Esophagus muscularis mucosa (tissue), 3 donors: ENCODE results near the gene RNF181.

Source experiments
- POLR2AphosphoS5 ChIP-seq, 2 donors: sonication (generic); formaldehyde crosslinking; IDR thresholded peaks; one replicate each; pipeline ENCODE4 v1.6.1; 2017; ENCODE audit warnings: antibody characterized with exemption in 2 of 2
- TF ChIP-seq, protein P1 (sequence below), 3 experiments: fragments of 200-600 bp in 2 of 3; fragments of 450-650 bp in 1 of 3; sonication (generic) in 2 of 3; IDR thresholded peaks; one replicate each; pipeline ENCODE4 v1.5.1; 2017 to 2019; ENCODE audit warnings: antibody characterized with exemption in 3 of 3, mild to moderate bottlenecking in 2 of 3, moderate library complexity in 1 of 3

- no peak for TF ChIP-seq POLR2AphosphoS5 (IDR thresholded peaks at IDR 0.05)
- TF ChIP-seq, protein P1, sequence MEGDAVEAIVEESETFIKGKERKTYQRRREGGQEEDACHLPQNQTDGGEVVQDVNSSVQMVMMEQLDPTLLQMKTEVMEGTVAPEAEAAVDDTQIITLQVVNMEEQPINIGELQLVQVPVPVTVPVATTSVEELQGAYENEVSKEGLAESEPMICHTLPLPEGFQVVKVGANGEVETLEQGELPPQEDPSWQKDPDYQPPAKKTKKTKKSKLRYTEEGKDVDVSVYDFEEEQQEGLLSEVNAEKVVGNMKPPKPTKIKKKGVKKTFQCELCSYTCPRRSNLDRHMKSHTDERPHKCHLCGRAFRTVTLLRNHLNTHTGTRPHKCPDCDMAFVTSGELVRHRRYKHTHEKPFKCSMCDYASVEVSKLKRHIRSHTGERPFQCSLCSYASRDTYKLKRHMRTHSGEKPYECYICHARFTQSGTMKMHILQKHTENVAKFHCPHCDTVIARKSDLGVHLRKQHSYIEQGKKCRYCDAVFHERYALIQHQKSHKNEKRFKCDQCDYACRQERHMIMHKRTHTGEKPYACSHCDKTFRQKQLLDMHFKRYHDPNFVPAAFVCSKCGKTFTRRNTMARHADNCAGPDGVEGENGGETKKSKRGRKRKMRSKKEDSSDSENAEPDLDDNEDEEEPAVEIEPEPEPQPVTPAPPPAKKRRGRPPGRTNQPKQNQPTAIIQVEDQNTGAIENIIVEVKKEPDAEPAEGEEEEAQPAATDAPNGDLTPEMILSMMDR (IDR thresholded peaks at IDR 0.05), result no peak
These were observed 34.7 kb upstream of the RNF181 start for GRCh38 chr2:85560812-85561279.
